ENCODE results near the gene DGKI.
A peak's percentile ranks its signal among the peaks of the same experiment; 100 is the strongest.

DGKI gene

GRCh38 chr7:137862358-137862757 lies 15.6 kb upstream of the DGKI start:
- no peak for DNase-seq (ENCODE audit: low read depth in 2 of 2)
- H3K4me3 ChIP-seq (replicated peaks in 1 of 2; ENCODE audit: low read depth in 2 of 2, low read length in 2 of 2): no peak overlapping the region
- TF ChIP-seq CTCF (IDR thresholded peaks at IDR 0.05; ENCODE audit: low read depth, low read length): no peak

- H3K4me3 ChIP-seq (replicated peaks in 1 of 2; ENCODE audit: low read depth in 2 of 2, low read length in 2 of 2): no peak overlapping the region
- no peak for TF ChIP-seq CTCF (IDR thresholded peaks at IDR 0.05; ENCODE audit: low read depth, low read length)
These were observed 13.8 kb upstream of the DGKI start for GRCh38 chr7:137860542-137860941.

GRCh38 chr7:137853053-137853452 lies 6.3 kb upstream of the DGKI start:
- H3K4me3 ChIP-seq (replicated peaks in 1 of 2; ENCODE audit: low read depth in 2 of 2, low read length in 2 of 2): no peak overlapping the region
- DNase-seq (ENCODE audit: low read depth in 2 of 2): no peak
- no peak for TF ChIP-seq CTCF (IDR thresholded peaks at IDR 0.05; ENCODE audit: low read depth, low read length)

More at GRCh38 chr7:137860542-137860941, 13.8 kb upstream of the DGKI start:
- no peak for DNase-seq (ENCODE audit: low read depth in 2 of 2)

GRCh38 chr7:137852108-137852507 lies 5.3 kb upstream of the DGKI start:
- no peak for TF ChIP-seq CTCF (IDR thresholded peaks at IDR 0.05; ENCODE audit: low read depth, low read length)
- no peak overlapping the region for H3K4me3 ChIP-seq (replicated peaks in 1 of 2; ENCODE audit: low read depth in 2 of 2, low read length in 2 of 2)
- no peak for DNase-seq (ENCODE audit: low read depth in 2 of 2)

GRCh38 chr7:137850972-137851945 lies 4.5 kb upstream of the DGKI start:
- H3K4me3 ChIP-seq (replicated peaks in 1 of 2; ENCODE audit: low read depth in 2 of 2, low read length in 2 of 2): no peak overlapping the region
- DNase-seq (ENCODE audit: low read depth in 2 of 2): peak in 1 of 2 donors; percentile 75
- TF ChIP-seq CTCF (IDR thresholded peaks at IDR 0.05; ENCODE audit: low read depth, low read length): no peak

GRCh38 chr7:137850571-137850970 lies 3.8 kb upstream of the DGKI start:
- TF ChIP-seq CTCF (IDR thresholded peaks at IDR 0.05; ENCODE audit: low read depth, low read length): no peak
- peak in 1 of 2 donors; percentile 70 for DNase-seq (ENCODE audit: low read depth in 2 of 2)
- H3K4me3 ChIP-seq (replicated peaks in 1 of 2; ENCODE audit: low read depth in 2 of 2, low read length in 2 of 2): no peak overlapping the region

Data from cardiac fibroblast (primary cell).